ENCODE data around the gene RRP36.

The RRP36 gene

GRCh38 chr6:43007126-43007525, 14.3 kb upstream of the RRP36 start:
- no peak for DNase-seq (ENCODE audit: low spot score)

- no peak for DNase-seq (ENCODE audit: low spot score)
Observed at GRCh38 chr6:43009124-43009523, 12.3 kb upstream of the RRP36 start.

GRCh38 chr6:43011207-43011606, 10.2 kb upstream of the RRP36 start:
- DNase-seq (ENCODE audit: low spot score), result no peak

- no peak for DNase-seq (ENCODE audit: low spot score)
Observed at GRCh38 chr6:43012364-43012763, 9.1 kb upstream of the RRP36 start.

GRCh38 chr6:43013097-43013842, 8.2 kb upstream of the RRP36 start:
- DNase-seq (ENCODE audit: low spot score), result no peak

- DNase-seq (ENCODE audit: low spot score), result peak; percentile 99
Observed at GRCh38 chr6:43013843-43014433, 7.5 kb upstream of the RRP36 start, which contains the start of the genes KLHDC3 and MEA1. Gene KLHDC3, plus strand, starts transcription at chr6:43014249. Its CDS starts 2,944 bp downstream, at chr6:43017193. Gene MEA1, minus strand, starts transcription at chr6:43013946. Its CDS starts 133 bp downstream, at chr6:43013813.

GRCh38 chr6:43014434-43014909, 7.0 kb upstream of the RRP36 start:
- DNase-seq (ENCODE audit: low spot score), result no peak

GRCh38 chr6:43016176-43016942, 5.1 kb upstream of the RRP36 start:
- no peak for DNase-seq (ENCODE audit: low spot score)

GRCh38 chr6:43016943-43017334, 4.5 kb upstream of the RRP36 start:
- DNase-seq (ENCODE audit: low spot score), result no peak

GRCh38 chr6:43019152-43019551, 2.3 kb upstream of the RRP36 start:
- DNase-seq (ENCODE audit: low spot score), result no peak

- no peak for DNase-seq (ENCODE audit: low spot score)
Observed at GRCh38 chr6:43020052-43020705, 1.2 kb upstream of the RRP36 start.

GRCh38 chr6:43020847-43021246, 576 bp upstream of the RRP36 start:
- DNase-seq (ENCODE audit: low spot score), result no peak

GRCh38 chr6:43024436-43024835, 3.0 kb downstream of the RRP36 start:
- DNase-seq (ENCODE audit: low spot score), result no peak

- no peak for DNase-seq (ENCODE audit: low spot score)
Observed at GRCh38 chr6:43026365-43026764, 4.9 kb downstream of the RRP36 start.

GRCh38 chr6:43029120-43029519, 7.7 kb downstream of the RRP36 start:
- DNase-seq (ENCODE audit: low spot score), result no peak

- no peak for DNase-seq (ENCODE audit: low spot score)
Observed at GRCh38 chr6:43032326-43032725, 10.9 kb downstream of the RRP36 start.

GRCh38 chr6:43033496-43034189, 12.2 kb downstream of the RRP36 start:
- no peak for DNase-seq (ENCODE audit: low spot score)

GRCh38 chr6:43034190-43034525, 12.7 kb downstream of the RRP36 start:
- DNase-seq (ENCODE audit: low spot score), result no peak

- no peak for DNase-seq (ENCODE audit: low spot score)
Observed at GRCh38 chr6:43035495-43036194, 14.2 kb downstream of the RRP36 start.

GRCh38 chr6:43036712-43037111, 15.3 kb downstream of the RRP36 start:
- no peak for DNase-seq (ENCODE audit: low spot score)

GRCh38 chr6:43037197-43037596, 15.8 kb downstream of the RRP36 start:
- no peak for DNase-seq (ENCODE audit: low spot score)
